ENCODE measurements around the gene HMBS. TPM values are rescaled to one million over a fixed set of nuclear protein-coding genes. Genes with fewer than 3 reads are reported as not detected.
A peak's percentile ranks its signal among the peaks of the same experiment; 100 is the strongest.

Gene HMBS
- total and polyA plus RNA-seq, 2 experiments from 2014 or later = 10.9 to 37.7 TPM

GRCh38 chr11:119085437-119085847, 761 bp downstream of the HMBS start:
- Histone ChIP-seq H3K4me2 (peak overlapping the region; percentile 95), H3K27ac (peak overlapping the region; percentile 86), H3K9me3 (ENCODE audit: low read depth) (no peaks in the 10 kb centered on the region), H3K27me3 (no peaks in the 10 kb centered on the region), H3K79me2 (peaks cover 20% of the 10 kb centered on the region), H3K4me3 (peak overlapping the region; percentile 56), H4K20me1 (ENCODE audit: insufficient read depth, poor library complexity, severe bottlenecking) (no peaks in the 10 kb centered on the region), H3K36me3 (replicated peaks; ENCODE audit: insufficient read depth, low read depth) (no peaks in the 10 kb centered on the region), H3K9me2 (replicated peaks; ENCODE audit: insufficient read depth) (no peaks in the 10 kb centered on the region), H3K4me1 (ENCODE audit: insufficient read depth) (peaks cover 10% of the 10 kb centered on the region), H2AFZ (peak overlapping the region; percentile 83)
- DNase-seq (ENCODE audit: low spot score) = peak; percentile 32
- TF ChIP-seq EZH2 (IDR thresholded peaks at IDR 0.05; ENCODE audit: borderline replicate concordance) (no peak), CTCF (IDR thresholded peaks at IDR 0.05; ENCODE audit: poor library complexity) (no peak), EZH2phosphoT487 (IDR thresholded peaks at IDR 0.05; ENCODE audit: low read depth, severe bottlenecking, unreplicated experiment) (no peak)
- 1% methylated on average over 13 of the region's 13 CpGs for WGBS (ENCODE audit: low lambda C conversion rate, missing lambda C conversion rate)

- no peaks in the 10 kb centered on the region for H3K9me2 ChIP-seq (replicated peaks; ENCODE audit: insufficient read depth)
- no peaks in the 10 kb centered on the region for H3K36me3 ChIP-seq (replicated peaks; ENCODE audit: insufficient read depth, low read depth)
- no peak overlapping the region for H3K27ac ChIP-seq
- H3K4me3 ChIP-seq = no peak overlapping the region
- H4K20me1 ChIP-seq (ENCODE audit: insufficient read depth, poor library complexity, severe bottlenecking) = no peaks in the 10 kb centered on the region
- DNase-seq (ENCODE audit: low spot score) = no peak
- H3K4me1 ChIP-seq (ENCODE audit: insufficient read depth) = peaks cover 10% of the 10 kb centered on the region
- no peak overlapping the region for H2AFZ ChIP-seq
- no peak for TF ChIP-seq CTCF (IDR thresholded peaks at IDR 0.05; ENCODE audit: poor library complexity)
- TF ChIP-seq EZH2 (IDR thresholded peaks at IDR 0.05; ENCODE audit: borderline replicate concordance) = no peak
- TF ChIP-seq EZH2phosphoT487 (IDR thresholded peaks at IDR 0.05; ENCODE audit: low read depth, severe bottlenecking, unreplicated experiment) = no peak
- no peak overlapping the region for H3K4me2 ChIP-seq
- 89% methylated on average over 6 of the region's 6 CpGs for WGBS (ENCODE audit: low lambda C conversion rate, missing lambda C conversion rate)
- H3K79me2 ChIP-seq = peaks cover 32% of the 10 kb centered on the region
- H3K9me3 ChIP-seq (ENCODE audit: low read depth) = no peaks in the 10 kb centered on the region
- H3K27me3 ChIP-seq = no peaks in the 10 kb centered on the region
These were observed 2.4 kb downstream of the HMBS start for GRCh38 chr11:119087123-119087522.

DNA sequence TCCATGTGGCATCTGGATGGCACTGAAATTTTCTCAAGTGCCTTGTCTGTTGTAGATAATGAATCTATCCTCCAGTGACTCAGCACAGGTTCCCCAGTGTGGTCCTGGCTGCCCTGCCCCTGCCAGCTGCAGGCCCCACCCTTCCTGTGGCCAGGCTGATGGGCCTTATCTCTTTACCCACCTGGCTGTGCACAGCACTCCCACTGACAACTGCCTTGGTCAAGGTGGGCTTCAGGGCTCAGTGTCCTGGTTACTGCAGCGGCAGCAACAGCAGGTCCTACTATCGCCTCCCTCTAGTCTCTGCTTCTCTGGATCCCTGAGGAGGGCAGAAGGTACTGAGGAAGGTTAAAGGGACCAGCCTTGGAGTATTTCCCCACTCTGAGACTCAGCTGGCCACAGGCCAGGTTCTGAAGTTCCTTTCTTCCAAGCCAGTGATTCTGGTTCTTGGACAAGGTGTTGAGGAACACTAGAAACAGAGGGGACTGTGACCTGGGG, 3.1 kb downstream of the HMBS start:
- peaks cover 39% of the 10 kb centered on the region for H3K79me2 ChIP-seq
- no peak overlapping the region for H3K4me3 ChIP-seq
- no peak overlapping the region for H3K27ac ChIP-seq
- no peaks in the 10 kb centered on the region for H3K36me3 ChIP-seq (replicated peaks; ENCODE audit: insufficient read depth, low read depth)
- H4K20me1 ChIP-seq (ENCODE audit: insufficient read depth, poor library complexity, severe bottlenecking) = peaks cover under 1% of the 10 kb centered on the region
- no peak overlapping the region for H3K4me2 ChIP-seq
- DNase-seq (ENCODE audit: low spot score) = no peak
- no peaks in the 10 kb centered on the region for H3K27me3 ChIP-seq
- peaks cover 16% of the 10 kb centered on the region for H3K4me1 ChIP-seq (ENCODE audit: insufficient read depth)
- WGBS (ENCODE audit: low lambda C conversion rate, missing lambda C conversion rate) = 97% methylated on average over 2 of the region's 2 CpGs
- H3K9me3 ChIP-seq (ENCODE audit: low read depth) = no peaks in the 10 kb centered on the region
- H2AFZ ChIP-seq = no peak overlapping the region
- TF ChIP-seq EZH2 (IDR thresholded peaks at IDR 0.05; ENCODE audit: borderline replicate concordance) = no peak
- no peak for TF ChIP-seq EZH2phosphoT487 (IDR thresholded peaks at IDR 0.05; ENCODE audit: low read depth, severe bottlenecking, unreplicated experiment)
- no peak for TF ChIP-seq CTCF (IDR thresholded peaks at IDR 0.05; ENCODE audit: poor library complexity)
- H3K9me2 ChIP-seq (replicated peaks; ENCODE audit: insufficient read depth) = no peaks in the 10 kb centered on the region
